IPS-18c (cell line): ENCODE data around the gene SET.
"Not testable (repeated sequence)": the region's sequence is repeated elsewhere in the genome, so short reads cannot be mapped to it uniquely, and the experiment has no call there.

Source experiments
- H3K4me3 ChIP-seq: 2 replicates; pipeline ENCODE4 v1.7.0; 2013; ENCODE audit warnings: low read depth, mild to moderate bottlenecking, low read length, moderate library complexity; ENCODE audit not compliant: insufficient read depth
- H3K9me3 ChIP-seq: one replicate; pipeline ENCODE4 v1.6.1; 2013; ENCODE audit warnings: mild to moderate bottlenecking, low read length, moderate library complexity; ENCODE audit not compliant: control insufficient read depth, insufficient read depth

The SET gene

DNA sequence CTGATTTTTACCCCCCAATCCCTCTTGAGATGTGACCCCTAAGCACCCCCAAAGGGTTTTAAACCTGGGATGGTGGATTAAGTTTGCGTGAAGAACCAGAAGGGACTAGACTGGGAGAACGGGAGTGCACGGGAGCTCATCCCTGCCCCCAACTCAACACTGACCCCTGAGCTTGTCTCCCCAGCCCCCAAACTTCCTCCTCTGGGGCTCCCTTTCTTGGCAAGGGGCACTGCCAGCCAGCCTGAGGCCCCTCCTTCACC, 5.0 kb upstream of the SET start:
- H3K4me3 ChIP-seq = peak overlapping the region; percentile 100
- no peaks in the 10 kb centered on the region for H3K9me3 ChIP-seq

DNA sequence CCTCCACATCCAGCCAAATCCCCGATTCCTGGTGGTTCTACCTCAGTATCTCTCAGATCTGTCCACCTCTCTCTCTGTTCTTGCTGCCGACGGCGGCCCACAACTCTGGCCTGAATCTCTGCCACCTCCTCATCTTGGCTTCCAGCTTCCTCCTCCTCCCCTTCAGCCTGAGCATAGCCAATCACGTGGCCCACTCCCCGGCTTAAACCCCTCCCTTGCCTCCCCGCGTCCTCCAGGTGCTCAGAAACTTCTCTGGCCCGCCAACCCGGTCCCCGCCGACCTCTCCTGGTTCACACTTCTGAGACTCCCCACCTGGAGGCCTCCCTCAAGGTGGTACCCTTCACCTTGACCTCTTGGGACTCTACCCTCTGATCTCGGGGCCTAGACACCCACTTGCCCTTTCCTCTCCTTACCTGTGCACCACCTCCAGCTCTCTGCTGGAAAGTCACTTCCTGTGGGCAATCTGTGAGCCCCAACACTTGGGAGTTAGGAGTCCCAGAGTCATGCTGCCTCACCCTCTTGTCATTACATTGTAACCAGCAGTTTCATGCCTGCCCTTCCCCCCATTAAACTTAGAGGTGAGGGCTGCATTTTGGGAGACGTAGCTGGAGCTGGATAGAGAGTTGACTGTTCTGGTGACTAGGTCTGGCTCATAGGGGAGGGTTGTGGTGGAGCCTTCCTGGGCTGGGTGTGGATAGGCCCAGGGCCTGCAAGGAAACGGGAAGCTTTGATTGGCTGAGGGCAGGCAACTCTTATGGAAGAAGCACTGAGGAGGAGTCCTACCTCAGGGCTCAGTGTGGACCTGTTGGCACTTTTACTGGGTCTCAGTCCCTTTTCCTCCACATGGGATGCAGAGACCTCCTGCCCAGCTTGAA, 4.5 kb upstream of the SET start:
- peak overlapping the region; percentile 100 for H3K4me3 ChIP-seq

DNA sequence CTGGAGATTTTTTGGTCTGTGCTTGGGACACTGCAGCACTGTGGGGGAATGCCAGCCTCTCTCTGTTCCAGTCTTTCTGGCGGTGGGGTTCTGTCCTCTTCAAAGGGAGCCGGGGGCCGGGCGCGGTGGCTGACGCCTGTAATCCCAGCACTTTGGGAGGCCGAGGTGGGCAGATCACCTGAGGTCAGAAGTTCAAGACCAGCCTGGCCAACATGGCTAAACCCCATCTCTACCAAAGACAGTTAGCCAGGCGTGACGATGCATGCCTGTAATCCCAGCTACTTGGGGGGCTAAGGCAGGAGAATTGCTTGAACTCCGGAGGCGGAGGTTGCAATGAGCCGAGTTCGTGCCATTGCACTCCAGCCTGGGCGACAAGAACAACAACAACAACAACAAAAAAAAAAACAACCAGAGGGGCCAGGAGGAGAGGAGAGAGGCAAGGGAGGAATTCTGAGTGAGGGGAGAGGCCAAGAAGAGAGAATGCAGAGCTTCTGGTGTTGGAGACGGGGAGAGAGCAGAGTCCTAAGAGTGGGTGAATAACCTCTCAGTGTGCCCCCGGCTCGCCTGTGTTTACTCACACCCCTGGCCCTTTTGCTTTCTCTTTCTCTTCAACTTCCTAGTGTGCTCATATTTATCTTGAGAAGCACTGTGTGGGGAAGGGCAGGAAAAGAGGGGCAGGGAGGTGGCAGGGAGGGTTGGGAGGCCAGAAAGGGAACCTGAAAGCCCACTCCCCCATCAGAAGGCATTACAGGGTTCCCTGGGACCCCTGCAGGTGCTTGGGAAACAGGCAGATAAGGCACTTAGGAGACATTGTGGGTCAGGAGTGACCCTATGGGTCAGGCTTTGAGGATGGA, 3.2 kb upstream of the SET start:
- H3K4me3 ChIP-seq = peak overlapping the region; percentile 100
- no peaks in the 10 kb centered on the region for H3K9me3 ChIP-seq

More for the DNA sequence above, 4.5 kb upstream of the SET start:
- H3K9me3 ChIP-seq = no peaks in the 10 kb centered on the region

DNA sequence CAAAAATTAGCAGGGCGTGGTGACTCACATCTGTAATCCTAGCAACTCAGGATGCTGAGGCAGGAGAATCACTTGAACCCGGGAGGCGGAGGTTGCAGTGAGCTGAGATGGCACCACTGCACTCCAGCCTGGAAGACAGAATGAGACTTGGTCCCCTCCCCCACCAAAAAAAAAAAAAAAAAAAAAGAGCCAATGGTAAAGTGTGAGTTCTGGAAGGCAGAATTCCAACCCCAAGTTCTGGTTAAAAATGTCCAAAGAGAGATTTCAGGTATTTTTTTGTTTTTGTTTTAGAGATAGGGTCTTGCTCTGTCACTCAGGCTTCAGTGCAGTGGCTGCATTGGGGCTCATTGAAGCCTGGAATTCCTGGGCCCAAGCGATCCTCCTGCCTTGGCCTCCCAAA, 1.6 kb upstream of the SET start:
- H3K9me3 ChIP-seq = no peaks in the 10 kb centered on the region
- H3K4me3 ChIP-seq = no peak overlapping the region

DNA sequence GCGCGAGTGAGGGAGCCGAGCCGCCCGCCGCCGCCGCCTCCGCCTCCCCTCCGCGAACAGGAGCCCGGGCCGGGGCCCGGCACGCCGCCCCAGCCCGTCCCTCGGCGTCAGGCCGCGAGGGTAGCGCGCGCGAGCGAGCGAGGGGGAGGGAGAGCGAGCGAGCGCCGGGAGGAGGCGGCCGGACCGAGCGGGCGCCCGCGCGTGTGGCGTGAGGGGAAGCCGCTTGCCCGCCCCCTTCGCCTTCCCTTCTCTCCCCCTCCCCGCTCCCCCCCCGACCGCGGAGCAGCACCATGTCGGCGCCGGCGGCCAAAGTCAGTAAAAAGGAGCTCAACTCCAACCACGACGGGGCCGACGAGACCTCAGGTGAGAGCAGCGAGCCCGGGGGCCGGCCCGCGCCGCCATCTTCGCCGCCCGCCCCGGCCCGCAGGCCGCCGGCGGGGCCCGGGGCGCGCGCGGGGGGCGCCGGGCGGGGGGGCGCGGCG, 312 bp downstream of the SET start:
- Histone ChIP-seq H3K9me3 (no peaks in the 10 kb centered on the region), H3K4me3 (peak overlapping the region; percentile 52)

DNA sequence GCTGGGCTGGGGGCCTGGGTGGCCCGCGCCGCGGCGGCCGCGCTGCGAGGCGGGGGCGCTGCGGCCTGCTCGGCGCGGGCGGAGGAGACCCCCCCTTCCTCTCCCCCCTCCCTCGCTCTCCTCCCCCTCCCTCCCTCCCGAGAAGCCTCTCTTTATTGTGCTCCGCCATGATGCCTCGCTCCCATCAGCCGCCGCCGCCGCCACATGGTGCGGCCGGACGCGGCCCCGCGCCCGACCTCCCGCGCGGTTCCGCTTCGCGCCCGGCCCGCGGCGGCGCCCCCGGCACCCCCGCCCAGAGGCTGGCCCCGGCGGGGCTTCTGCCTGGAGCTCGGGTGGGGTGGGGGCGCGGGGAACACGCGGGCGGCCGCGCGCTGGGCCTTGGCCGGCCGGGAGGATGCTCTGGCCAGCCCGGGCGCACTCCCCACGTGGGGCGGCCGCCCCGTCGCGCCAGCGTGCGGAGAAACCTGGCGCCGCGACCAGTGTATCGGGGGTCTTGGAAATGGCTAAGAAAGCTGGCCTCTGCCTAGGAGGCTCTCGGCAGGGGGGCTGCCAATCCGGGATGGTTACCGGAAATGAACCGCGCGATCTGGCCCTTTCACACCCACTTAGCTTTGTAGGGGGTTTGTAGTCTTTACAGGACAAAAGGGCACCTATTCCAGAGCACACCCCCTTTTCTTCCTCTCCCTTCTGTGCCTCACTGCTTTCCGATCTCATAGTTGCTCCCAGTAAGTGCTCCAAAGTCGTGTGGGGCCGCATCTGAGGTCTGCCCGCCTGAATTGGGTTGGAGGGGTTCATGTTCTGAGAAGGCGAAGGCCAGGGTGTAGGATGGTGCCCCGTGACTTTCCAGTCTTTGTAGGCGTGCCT, 1.0 kb downstream of the SET start:
- peak overlapping the region; percentile 64 for H3K4me3 ChIP-seq
- H3K9me3 ChIP-seq = no peaks in the 10 kb centered on the region

DNA sequence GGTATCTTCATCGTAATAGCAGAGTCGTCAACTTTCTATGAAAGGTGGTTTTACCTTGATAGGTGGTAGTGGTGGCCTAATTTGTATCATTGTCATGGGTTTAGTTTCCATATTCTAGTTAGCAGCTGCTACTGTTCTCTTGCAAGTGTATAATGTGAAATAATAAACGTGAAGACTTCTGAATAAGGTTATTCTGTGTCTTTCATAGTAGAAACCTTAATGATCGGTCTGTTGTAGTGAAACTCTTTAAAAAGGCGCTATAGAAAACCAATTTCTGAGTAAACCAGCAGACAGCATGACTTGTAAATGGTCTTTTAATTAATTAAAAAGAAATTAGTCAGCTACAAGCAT, 1.6 kb downstream of the SET start:
- Histone ChIP-seq H3K4me3 (peak overlapping the region; percentile 64), H3K9me3 (no peaks in the 10 kb centered on the region)

DNA sequence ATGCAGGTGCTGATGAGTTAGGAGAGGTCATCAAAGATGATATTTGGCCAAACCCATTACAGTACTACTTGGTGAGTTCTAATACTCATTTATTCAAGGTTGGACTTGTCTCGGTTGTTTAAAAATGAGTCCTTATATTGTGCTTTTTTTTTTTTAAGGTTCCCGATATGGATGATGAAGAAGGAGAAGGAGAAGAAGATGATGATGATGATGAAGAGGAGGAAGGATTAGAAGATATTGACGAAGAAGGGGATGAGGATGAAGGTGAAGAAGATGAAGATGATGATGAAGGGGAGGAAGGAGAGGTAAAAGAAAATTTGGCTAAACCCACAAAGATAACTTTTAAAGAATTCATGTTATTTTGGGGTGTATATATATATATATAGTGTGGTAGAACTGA, 4.7 kb downstream of the SET start:
- H3K9me3 ChIP-seq, H3K4me3 ChIP-seq: not testable (repeated sequence)

DNA sequence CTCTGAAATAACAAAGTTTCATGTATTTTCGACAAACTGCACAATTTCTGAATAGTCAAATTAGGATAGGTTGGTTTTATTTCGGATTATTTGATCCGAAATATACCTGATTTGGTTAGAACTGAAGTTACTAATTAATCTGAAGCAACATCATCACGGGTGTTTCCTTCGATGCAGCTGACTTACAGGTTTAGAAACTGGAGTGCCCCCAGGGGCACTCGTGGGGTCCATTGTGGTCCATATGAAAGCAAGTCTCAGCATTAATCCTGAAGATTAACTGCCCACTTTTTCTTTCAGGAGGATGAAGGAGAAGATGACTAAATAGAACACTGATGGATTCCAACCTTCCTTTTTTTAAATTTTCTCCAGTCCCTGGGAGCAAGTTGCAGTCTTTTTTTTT, 5.3 kb downstream of the SET start:
- Histone ChIP-seq H3K9me3 (no peaks in the 10 kb centered on the region), H3K4me3 (no peak overlapping the region)

DNA sequence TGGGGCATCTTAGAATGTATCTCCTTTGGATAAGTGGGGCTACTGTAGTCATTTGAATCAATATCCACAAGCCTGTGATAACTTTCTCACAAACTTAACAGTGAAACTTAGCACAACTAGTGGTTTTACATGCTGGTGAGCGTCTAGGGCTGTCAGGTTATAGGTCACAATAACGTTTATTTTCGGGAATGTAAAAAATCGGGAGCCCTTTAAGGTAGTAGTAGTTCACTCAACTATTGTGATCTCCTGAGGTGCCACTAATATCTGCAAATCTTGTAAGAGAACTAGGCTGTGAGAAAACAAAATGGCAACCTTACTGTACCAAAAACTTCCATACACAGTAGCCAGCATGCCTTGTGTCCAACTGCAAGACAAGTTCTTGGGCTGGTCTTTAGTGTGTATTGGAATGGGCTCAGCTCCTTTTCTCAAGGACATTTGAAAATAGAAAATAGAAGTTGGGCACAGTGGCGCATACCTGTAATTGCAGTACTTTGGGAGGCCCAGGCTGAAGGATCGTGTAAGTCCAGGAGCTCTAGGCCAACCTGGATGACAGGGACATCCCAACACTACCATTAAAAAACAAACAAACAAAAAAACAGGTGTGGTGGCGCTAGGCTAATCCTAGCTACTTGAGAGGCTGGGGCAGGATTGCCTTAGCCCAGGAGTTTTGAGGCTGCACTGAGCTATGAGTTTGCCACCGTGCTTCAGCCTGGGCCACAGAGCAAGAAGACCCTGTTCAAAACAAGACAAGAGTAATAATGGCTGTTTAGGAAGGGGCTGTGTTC, 8.1 kb downstream of the SET start:
- no peak overlapping the region for H3K4me3 ChIP-seq

DNA sequence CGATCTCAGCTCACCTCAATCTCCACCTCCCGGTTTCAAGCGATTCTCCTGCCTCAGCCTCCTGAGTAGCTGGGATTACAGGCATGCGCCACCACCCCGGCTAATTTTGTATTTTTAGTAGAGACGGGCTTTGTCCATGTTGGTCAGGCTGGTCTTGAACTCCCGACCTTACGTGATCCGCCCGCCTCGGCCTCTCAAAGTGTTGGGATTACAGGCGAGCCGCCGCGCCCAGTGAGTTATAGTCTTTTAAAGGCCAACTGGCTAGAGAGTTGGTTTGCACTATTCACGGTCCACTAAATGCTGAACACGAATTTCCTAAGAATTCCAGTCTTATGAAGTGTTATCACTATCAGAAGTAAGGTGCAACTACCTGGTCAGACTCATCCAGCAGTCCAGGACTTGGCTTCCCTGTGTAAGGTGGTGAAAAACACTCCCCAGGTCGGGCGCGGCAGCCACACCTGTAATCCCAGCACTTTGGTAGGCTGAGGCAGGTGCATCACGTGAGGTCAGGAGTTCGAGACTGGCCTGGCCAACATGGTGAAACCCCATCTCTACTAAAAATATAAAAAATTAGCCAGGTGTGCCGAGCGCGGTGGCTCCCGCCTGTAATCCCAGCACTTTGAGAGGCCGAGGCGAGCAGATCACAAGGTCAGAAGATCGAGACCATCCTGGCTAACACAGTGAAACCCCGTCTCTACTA, 10.2 kb downstream of the SET start:
- H3K4me3 ChIP-seq, H3K9me3 ChIP-seq: not testable (repeated sequence)

More for the DNA sequence above, 8.1 kb downstream of the SET start:
- H3K9me3 ChIP-seq = no peaks in the 10 kb centered on the region

DNA sequence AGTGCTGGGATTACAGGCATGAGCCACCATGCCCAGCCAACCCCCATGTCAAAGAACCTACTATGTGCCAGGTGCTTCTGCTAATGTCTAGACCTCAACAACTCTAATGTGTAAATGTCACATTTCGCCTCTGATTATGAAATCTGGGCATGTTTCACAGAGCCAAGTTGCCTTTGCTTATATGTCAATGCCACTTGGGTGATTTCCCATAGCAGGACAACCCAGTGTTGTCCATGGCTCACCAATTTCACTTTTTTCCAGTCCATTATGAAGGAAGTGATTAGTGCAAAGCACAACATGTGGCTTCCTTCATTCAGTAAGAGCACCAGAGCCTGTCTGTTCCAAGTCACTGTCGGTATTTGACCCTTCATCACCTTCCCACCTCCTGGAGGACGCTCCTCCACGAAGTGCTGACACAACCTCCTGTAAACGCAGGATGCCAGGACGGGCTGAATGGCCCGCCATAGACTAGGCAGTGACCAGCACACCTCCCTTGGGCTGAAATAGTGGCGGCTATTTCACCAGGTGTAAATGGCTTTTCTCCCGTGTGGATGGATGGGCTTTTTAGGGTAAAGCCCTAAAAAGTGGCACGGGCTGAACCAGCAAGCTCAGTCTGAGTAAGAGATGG, 12.3 kb downstream of the SET start:
- Histone ChIP-seq H3K9me3 (no peaks in the 10 kb centered on the region), H3K4me3 (no peak overlapping the region)

DNA sequence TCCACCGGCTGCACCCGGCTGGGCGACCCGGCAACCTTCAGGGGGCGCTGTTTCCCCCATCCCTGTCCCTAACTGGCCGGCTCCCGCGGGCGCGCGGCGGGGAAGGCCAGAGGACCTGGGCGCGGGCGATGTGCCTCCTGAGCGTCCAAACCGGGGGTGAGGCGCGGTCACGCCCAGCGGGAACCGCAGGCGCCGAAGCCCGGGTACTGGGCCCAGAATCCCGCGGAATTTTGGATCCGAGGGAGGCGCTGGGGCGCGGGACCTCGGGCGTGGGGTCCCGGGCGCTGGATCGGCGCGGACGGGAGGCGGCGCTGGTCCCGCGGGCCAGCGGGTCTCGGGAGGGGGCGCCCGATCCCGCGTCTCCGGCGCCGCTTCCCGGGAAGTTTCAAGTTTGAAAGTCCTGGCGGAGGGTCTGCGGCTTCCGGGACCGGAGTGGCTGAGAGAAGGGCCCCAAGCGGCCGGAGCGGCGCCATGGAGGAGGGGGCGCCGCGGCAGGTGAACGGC, 13.5 kb downstream of the SET start, which contains the start of gene PKN3:
TSS of gene PKN3 (plus strand) at position 59 of the 504 bp plus-strand sequence. CDS start at position 472, 413 bp downstream.
- Histone ChIP-seq H3K9me3 (no peaks in the 10 kb centered on the region), H3K4me3 (peak within 1 kb of the TSS; percentile 81)

DNA sequence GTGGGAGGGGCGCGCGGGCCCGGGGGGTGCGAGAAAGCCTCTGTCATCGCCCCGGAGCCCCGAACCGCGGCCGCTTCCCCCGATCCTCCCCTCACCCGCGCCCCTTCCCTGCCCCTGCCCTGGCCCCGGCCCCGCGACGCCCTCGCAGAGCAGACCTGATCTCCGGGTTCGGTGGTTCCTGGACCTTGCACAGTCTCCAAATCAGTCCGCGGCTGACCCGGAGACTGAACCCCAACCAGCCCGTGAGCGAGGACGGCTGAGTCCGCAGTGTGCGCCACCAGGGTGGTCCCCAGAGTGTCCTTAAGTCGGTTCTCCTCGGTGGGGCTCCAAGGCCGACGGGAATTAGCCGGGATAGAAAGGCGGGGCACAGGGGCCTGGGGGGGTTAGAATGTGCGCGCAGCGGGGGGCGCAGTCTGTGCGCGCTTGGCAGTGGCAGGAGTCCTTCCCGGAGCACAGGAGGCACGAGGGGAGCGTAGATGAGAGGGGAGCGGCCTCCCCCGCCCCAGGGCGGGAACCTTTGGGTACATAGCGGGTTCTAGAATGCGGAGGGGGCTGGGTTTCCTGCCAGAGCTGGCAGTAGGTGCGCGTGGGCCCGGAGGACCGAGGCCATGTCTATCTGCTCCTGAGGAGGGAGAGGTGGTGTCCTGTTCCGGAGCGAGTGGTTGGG, 14.1 kb downstream of the SET start:
- Histone ChIP-seq H3K4me3 (peak overlapping the region; percentile 81), H3K9me3 (no peaks in the 10 kb centered on the region)
